ENCODE measurements around the gene SEC14L2.

The SEC14L2 gene

DNA sequence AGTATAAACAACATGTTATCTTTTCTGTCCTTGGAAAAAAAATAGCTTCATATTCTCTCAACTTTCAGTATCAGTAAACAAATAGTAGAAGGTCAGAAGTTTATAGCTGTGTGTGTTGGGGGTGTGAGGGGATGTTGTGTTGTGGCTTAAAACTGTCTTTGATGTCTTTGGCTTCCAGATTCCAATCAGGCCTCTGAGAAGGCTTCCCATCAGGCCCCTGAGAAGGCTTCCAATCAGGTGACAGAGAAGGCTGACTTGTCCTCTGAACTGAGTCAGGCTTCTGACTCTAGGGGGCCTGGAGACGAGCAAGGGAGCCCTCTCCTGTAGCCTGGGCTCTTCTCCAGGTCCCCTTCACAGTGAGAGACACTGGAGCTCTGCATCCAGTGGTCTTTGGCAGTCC lies 38.0 kb downstream of the SEC14L2 start:
- TF ChIP-seq, protein P1, sequence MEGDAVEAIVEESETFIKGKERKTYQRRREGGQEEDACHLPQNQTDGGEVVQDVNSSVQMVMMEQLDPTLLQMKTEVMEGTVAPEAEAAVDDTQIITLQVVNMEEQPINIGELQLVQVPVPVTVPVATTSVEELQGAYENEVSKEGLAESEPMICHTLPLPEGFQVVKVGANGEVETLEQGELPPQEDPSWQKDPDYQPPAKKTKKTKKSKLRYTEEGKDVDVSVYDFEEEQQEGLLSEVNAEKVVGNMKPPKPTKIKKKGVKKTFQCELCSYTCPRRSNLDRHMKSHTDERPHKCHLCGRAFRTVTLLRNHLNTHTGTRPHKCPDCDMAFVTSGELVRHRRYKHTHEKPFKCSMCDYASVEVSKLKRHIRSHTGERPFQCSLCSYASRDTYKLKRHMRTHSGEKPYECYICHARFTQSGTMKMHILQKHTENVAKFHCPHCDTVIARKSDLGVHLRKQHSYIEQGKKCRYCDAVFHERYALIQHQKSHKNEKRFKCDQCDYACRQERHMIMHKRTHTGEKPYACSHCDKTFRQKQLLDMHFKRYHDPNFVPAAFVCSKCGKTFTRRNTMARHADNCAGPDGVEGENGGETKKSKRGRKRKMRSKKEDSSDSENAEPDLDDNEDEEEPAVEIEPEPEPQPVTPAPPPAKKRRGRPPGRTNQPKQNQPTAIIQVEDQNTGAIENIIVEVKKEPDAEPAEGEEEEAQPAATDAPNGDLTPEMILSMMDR (IDR thresholded peaks at IDR 0.05; ENCODE audit: insufficient read depth, low read length, missing control alignments), result no peak
- DNase-seq (ENCODE audit: low read depth, low spot score), result no peak
- ChIA-PET POLR2A (interaction anchor here (0.6 kb wide), 1 partner anchor 29 kb away, joined by 3 read pairs; no protein-coding TSS in a partner anchor), CTCF (interaction anchor here (0.9 to 6.9 kb wide), 3 partner anchors 8 to 10 kb away, joined by 3 to 59 read pairs (median 15); no protein-coding TSS in a partner anchor)
- no peak overlapping the region for H3K4me3 ChIP-seq (ENCODE audit: low read depth, low read length)

DNA sequence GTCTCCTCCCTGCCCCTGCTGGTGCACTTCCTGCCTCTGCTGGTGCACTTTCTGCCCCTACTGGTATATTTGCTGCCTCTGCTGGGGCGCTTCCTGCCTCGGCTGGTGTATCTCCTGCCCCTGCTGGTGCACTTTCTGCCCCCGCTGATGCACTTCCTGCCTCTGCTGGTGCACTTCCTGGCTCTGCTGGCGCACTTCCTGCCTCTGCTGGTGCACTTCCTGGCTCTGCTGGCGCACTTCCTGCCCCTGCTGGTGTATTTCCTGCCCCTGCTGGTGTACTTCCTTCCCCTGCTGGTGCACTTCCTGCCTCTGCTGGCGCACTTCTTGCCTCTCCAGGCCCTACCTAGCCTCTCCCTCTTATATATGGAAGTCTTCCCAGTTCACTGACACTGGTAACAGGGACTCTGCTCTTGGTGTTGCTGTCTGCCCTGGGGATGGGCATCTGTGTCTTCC lies 38.9 kb downstream of the SEC14L2 start:
- ChIA-PET CTCF (interaction anchor here (0.5 to 6.9 kb wide), 3 partner anchors 9 to 371 kb away, joined by 3 to 59 read pairs (median 13); partner anchors contain the start of gene MTFP1), POLR2A (no interaction called here)
- TF ChIP-seq, protein P1 (IDR thresholded peaks at IDR 0.05; ENCODE audit: insufficient read depth, low read length, missing control alignments), result no peak
- no peak for DNase-seq (ENCODE audit: low read depth, low spot score)
- H3K4me3 ChIP-seq (ENCODE audit: low read depth, low read length), result no peak overlapping the region

DNA sequence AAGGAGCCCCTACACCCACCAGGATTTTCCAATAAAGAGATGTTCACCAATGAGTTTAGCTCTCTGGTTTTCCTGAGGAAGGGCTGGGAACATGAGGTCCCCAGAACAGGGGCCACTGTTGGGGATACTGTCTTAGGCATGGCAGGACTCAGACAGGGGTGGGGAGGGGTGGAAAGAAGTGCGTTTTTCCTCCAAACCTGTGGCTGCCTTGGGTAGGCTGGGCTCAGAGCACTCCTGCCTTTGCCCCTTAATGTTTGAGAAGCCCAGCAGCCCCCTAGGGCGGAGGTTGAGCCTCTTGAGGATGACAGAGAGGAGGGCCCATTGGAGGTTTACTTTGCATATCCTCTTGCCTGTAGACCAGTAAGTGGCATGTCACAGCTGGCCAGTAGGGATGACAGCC lies 39.4 kb downstream of the SEC14L2 start:
- POLR2A ChIA-PET, result no interaction called here
- CTCF ChIA-PET, result interaction anchor here (0.5 to 6.9 kb wide), 4 partner anchors 9 to 372 kb away, joined by 3 to 59 read pairs (median 14); partner anchors contain the start of gene MTFP1
- TF ChIP-seq, protein P1 (IDR thresholded peaks at IDR 0.05; ENCODE audit: insufficient read depth, low read length, missing control alignments), result no peak
- DNase-seq (ENCODE audit: low read depth, low spot score), result no peak
- H3K4me3 ChIP-seq (ENCODE audit: low read depth, low read length), result no peak overlapping the region

GRCh38 chr22:30438559-30438958 lies 41.7 kb downstream of the SEC14L2 start:
- no peak for DNase-seq (ENCODE audit: low read depth, low spot score)
- TF ChIP-seq, protein P1 (IDR thresholded peaks at IDR 0.05; ENCODE audit: insufficient read depth, low read length, missing control alignments), result no peak
- CTCF ChIA-PET, result interaction anchor here (0.8 to 2.4 kb wide), 2 partner anchors 11 to 47 kb away, joined by 3 to 15 read pairs; no protein-coding TSS in a partner anchor
- POLR2A ChIA-PET, result interaction anchor here (0.9 kb wide), 1 partner anchor 804 kb away, joined by 3 read pairs; no protein-coding TSS in a partner anchor
- no peak overlapping the region for H3K4me3 ChIP-seq (ENCODE audit: low read depth, low read length)

DNA sequence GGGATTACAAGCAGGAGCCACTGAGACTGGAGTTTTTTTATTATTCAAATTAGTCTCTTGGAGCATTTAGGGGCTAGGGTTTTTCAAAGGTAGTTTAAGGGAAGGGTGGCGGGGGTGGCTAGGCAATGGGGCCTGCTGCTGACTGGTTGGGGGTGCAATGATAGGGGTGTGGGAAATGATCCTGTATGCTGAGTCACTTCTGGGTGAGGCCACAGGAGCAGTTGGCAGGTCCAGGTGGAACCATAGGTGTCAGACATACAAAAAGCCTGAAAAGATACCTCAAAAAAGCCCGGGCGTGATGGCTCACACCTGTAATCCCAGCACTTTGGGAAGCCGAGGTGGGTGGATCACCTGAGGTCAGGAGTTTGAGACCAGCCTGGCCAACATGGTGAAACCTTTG lies 42.4 kb downstream of the SEC14L2 start:
- no peak for DNase-seq (ENCODE audit: low read depth, low spot score)
- TF ChIP-seq, protein P1 (IDR thresholded peaks at IDR 0.05; ENCODE audit: insufficient read depth, low read length, missing control alignments), result no peak
- no peak overlapping the region for H3K4me3 ChIP-seq (ENCODE audit: low read depth, low read length)
- ChIA-PET POLR2A (no interaction called here), CTCF (no interaction called here)

- ChIA-PET CTCF (interaction anchor here (1.2 kb wide), 1 partner anchor 49 kb away, joined by 3 read pairs; no protein-coding TSS in a partner anchor), POLR2A (no interaction called here)
- DNase-seq (ENCODE audit: low read depth, low spot score), result no peak
- no peak overlapping the region for H3K4me3 ChIP-seq (ENCODE audit: low read depth, low read length)
- TF ChIP-seq, protein P1 (IDR thresholded peaks at IDR 0.05; ENCODE audit: insufficient read depth, low read length, missing control alignments), result no peak
Measured at GRCh38 chr22:30439836-30440235, 43.0 kb downstream of the SEC14L2 start.

Data from AG04449 (cell line).